ENCODE data around the gene KRT33B. TPM values are rescaled to one million over a fixed set of nuclear protein-coding genes. Genes with fewer than 3 reads are reported as not detected.

Gene KRT33B
- total and polyA plus RNA-seq, 10 of the 15 experiments (the other 5 are each of a cell fraction or from before 2014, with no cell fraction given): not detected

DNA sequence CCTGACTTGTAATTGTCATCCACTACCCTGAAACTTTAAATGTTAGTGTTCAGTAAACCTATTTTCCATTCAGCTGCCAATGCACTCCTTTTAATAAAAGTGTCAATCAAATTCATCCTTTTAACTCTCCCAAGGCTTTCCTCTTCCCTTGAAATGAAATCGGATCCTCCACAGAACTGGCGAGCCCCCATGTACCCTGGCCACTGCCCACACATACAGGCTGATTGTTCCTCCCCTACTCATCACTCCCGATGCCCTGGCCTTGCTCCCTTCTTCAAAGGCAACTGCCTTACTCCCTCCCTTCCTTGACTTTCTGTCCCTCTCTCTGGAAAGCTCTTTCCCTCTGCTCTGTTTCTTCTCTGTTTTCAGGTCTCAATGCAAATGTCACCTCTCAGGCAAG, 26.6 kb downstream of the KRT33B start (continued):
- TF ChIP-seq NBN (IDR thresholded peaks at IDR 0.05): no peak
- TF ChIP-seq MEF2A (IDR thresholded peaks at IDR 0.05; ENCODE audit: insufficient read depth, low read depth, low read length): no peak
- no peak for TF ChIP-seq HCFC1 (IDR thresholded peaks at IDR 0.05; ENCODE audit: low read length)

- peak; percentile 41 for DNase-seq (ENCODE audit: low read depth, low spot score)
- H3K9ac ChIP-seq (ENCODE audit: control insufficient read depth, insufficient read depth, low read length): no peak overlapping the region
- no peak for TF ChIP-seq PAX8 (IDR thresholded peaks at IDR 0.05)
- TF ChIP-seq ZNF24 (IDR thresholded peaks at IDR 0.05): peak; percentile 44; the same call in 1 of the 2 replicates
- TF ChIP-seq SMAD1 (IDR thresholded peaks at IDR 0.05; ENCODE audit: low read depth, partially characterized antibody): no peak
- TF ChIP-seq MTA2 (IDR thresholded peaks at IDR 0.05; ENCODE audit: low read depth): 0 out of 2 replicates have a peak, but pooled peaks have one; percentile 4
- H3K4me1 ChIP-seq (ENCODE audit: control insufficient read depth, insufficient read depth, low read length): peaks cover 28% of the 10 kb centered on the region
- 0 out of 2 replicates have a peak overlapping the region, but pooled peaks have one; percentile 5 for H3K4me3 ChIP-seq
- peak; percentile 23 for FAIRE-seq
- 5% methylated on average over 7 of the region's 7 CpGs for WGBS (ENCODE audit: insufficient coverage, insufficient replicate concordance, low lambda C conversion rate, missing lambda C conversion rate)
- ChIA-PET CTCF (interaction anchor here (1.3 to 2.6 kb wide), 3 partner anchors 19 to 322 kb away, joined by 4 to 6 read pairs (median 4); no protein-coding TSS in a partner anchor), SMC1A (ENCODE audit: uncharacterized antibody, unreplicated experiment) (interaction anchor here (1.7 kb wide), 1 partner anchor 738 kb away, joined by 3 read pairs; no protein-coding TSS in a partner anchor), POLR2A (interaction anchor here (0.6 kb wide), 1 partner anchor 91 kb away, joined by 4 read pairs; no protein-coding TSS in a partner anchor), RAD21 (ENCODE audit: unreplicated experiment) (interaction anchor here (2.4 kb wide), 1 partner anchor 20 kb away, joined by 8 read pairs; no protein-coding TSS in a partner anchor)
- no peaks in the 10 kb centered on the region; a peak in 1 of 4 replicates for H3K36me3 ChIP-seq (ENCODE audit: control insufficient read depth in 2 of 2, insufficient read depth in 2 of 2, low read length in 1 of 2)
- H4K20me1 ChIP-seq (ENCODE audit: control insufficient read depth, insufficient read depth): no peaks in the 10 kb centered on the region; the same call in 1 of the 2 replicates
- in situ Hi-C loops (cut with MboI): no loop called here
- peaks cover 4% of the 10 kb centered on the region; the same call in 2 of the 3 replicates for H3K9me3 ChIP-seq (replicated peaks; ENCODE audit: control insufficient read depth, insufficient read depth, low read length)
- H3K79me2 ChIP-seq (ENCODE audit: control insufficient read depth, insufficient read depth, low read length): no peaks in the 10 kb centered on the region
- H2AFZ ChIP-seq (ENCODE audit: control insufficient read depth, low read depth, low read length): no peak overlapping the region
- no TSS peak for BruUV-seq (replicated peaks)
- H3K27ac ChIP-seq (ENCODE audit: control insufficient read depth, insufficient read depth): peak overlapping the region; percentile 37; the same call in 1 of the 2 replicates
- no peaks in the 10 kb centered on the region for H3K27me3 ChIP-seq (replicated peaks in 1 of 2; ENCODE audit: control insufficient read depth in 2 of 2, insufficient read depth in 2 of 2, low read length in 1 of 2)
- intact Hi-C loops (cut with micrococcal nuclease; ENCODE audit: unreplicated experiment): no loop called here
- peak; percentile 63 for ATAC-seq
- H3K4me2 ChIP-seq (ENCODE audit: control insufficient read depth, insufficient read depth): peak overlapping the region; percentile 19; the same call in 1 of the 2 replicates
Observed at GRCh38 chr17:41340934-41341861, 28.4 kb downstream of the KRT33B start.

All from GM12878 (cell line).